Lower leg skin (tissue), 3 donors: ENCODE data around the gene ARHGAP10.

ENCODE experiments used
- POLR2A ChIP-seq, 2 donors: fragments of 450-650 bp; IDR thresholded peaks; one replicate each; pipeline ENCODE4 v1.6.1; 2016 to 2017; ENCODE audit warnings: antibody characterized with exemption in 2 of 2, mild to moderate bottlenecking in 1 of 2, moderate library complexity in 1 of 2
- TF ChIP-seq, protein P1 (sequence below), 3 donors: fragments of 450-650 bp; IDR thresholded peaks; one replicate each; pipeline ENCODE4 v1.5.1; 2016; ENCODE audit warnings: antibody characterized with exemption in 3 of 3, mild to moderate bottlenecking in 3 of 3, moderate library complexity in 2 of 3

DNA sequence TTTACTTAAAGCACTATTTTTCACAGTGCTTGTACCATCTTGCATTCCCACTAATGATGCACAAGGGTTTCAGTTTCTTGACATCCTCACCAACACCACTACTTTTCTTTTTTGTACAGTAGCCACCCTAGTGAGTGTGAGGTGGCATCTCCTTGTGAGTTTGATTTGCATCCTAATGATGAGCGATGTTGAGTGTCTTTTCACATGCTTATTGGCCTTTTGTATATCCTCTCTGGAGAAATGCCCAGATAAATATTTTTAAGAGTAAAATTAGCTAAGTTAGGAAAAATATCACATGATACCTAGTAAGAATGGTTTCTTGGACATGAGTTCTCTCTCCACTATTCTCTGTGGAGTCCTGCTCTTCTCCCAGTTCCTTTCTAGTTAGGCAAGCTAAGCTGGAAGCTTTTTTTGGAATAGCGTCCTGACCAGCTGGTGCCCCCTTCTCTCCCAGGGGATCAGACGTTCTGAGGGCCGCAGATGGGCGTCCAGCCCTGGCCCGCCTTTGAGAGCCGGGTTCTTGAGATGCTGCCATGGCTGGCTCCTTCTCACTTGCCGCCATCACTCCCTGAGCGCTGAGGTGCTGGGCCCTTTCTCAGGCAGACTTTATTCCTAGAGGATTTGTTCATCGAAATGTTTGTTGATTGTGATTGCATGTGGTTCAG is 132.1 kb downstream of the ARHGAP10 start:
- TF ChIP-seq, protein P1, sequence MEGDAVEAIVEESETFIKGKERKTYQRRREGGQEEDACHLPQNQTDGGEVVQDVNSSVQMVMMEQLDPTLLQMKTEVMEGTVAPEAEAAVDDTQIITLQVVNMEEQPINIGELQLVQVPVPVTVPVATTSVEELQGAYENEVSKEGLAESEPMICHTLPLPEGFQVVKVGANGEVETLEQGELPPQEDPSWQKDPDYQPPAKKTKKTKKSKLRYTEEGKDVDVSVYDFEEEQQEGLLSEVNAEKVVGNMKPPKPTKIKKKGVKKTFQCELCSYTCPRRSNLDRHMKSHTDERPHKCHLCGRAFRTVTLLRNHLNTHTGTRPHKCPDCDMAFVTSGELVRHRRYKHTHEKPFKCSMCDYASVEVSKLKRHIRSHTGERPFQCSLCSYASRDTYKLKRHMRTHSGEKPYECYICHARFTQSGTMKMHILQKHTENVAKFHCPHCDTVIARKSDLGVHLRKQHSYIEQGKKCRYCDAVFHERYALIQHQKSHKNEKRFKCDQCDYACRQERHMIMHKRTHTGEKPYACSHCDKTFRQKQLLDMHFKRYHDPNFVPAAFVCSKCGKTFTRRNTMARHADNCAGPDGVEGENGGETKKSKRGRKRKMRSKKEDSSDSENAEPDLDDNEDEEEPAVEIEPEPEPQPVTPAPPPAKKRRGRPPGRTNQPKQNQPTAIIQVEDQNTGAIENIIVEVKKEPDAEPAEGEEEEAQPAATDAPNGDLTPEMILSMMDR (IDR thresholded peaks at IDR 0.05): no peak
- no peak for TF ChIP-seq POLR2A (IDR thresholded peaks at IDR 0.05)
